ENCODE measurements around the gene STX16.

GRCh38 chr20:58716476-58717277 is 65.6 kb downstream of the STX16 start:
- TF ChIP-seq, protein P1, sequence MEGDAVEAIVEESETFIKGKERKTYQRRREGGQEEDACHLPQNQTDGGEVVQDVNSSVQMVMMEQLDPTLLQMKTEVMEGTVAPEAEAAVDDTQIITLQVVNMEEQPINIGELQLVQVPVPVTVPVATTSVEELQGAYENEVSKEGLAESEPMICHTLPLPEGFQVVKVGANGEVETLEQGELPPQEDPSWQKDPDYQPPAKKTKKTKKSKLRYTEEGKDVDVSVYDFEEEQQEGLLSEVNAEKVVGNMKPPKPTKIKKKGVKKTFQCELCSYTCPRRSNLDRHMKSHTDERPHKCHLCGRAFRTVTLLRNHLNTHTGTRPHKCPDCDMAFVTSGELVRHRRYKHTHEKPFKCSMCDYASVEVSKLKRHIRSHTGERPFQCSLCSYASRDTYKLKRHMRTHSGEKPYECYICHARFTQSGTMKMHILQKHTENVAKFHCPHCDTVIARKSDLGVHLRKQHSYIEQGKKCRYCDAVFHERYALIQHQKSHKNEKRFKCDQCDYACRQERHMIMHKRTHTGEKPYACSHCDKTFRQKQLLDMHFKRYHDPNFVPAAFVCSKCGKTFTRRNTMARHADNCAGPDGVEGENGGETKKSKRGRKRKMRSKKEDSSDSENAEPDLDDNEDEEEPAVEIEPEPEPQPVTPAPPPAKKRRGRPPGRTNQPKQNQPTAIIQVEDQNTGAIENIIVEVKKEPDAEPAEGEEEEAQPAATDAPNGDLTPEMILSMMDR (IDR thresholded peaks at IDR 0.05), result no peak
- TF ChIP-seq EP300 (IDR thresholded peaks at IDR 0.05), result no peak

All from tibial nerve (tissue), 4 donors.